ELR (cell line): ENCODE results near the gene NOSTRIN.
"Not testable (repeated sequence)": the region's sequence is repeated elsewhere in the genome, so short reads cannot be mapped to it uniquely, and the experiment has no call there.

Experiments used
- DNase-seq: peaks from one replicate; pipeline ENCODE4 v3.0.0-alpha.2; 2015; ENCODE audit warnings: low read depth

The NOSTRIN gene

DNA sequence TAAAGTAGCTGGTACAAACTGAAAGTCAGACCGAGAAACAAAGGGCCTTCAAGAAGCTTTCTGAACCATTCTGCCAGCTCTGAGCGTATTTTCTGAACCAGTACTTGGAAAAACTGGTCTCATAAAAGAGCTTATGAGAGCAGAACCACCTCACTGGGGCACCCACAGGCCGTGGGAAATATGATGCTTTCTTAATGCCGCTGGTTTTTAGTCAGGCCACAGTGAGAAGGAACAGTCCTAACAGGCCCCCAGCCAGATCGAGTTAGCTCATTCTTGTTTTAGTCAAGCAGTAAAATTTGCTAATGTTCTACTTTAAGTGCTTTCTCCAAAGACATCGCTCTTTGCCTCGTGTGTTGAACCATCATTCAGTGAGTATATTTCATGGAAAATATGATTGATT lies 12.7 kb upstream of the NOSTRIN start:
- no peak for DNase-seq

DNA sequence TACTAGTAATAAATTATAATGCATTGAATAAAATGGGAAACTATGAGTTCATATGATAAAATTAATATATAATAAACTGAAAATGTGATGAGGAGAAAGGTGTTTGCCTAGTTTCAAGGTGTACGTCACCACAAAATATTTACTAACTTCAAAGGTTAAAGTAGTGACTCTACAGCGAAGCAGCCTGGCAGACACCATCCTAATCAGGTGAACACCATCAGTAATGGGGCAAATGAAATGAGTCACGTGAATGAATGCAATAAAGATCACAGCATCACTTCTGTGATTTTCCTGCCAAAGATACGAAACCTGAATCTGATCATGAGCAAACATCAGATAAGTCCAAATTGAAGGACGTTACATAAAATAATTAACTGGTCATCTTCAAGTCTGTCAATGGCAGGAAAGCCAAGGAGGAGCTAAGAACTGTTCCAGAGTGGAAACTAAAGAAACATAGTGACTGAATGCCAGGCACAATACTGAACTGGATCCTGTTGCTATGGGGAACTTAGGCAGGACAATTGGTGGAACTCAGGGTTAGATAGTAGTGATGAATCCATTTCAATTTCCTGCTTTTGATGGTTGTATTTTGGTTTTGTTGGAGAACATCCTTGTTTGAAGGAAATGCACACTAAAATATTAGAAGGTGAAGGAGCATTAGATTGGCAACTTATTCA lies 12.1 kb upstream of the NOSTRIN start:
- DNase-seq, result no peak

DNA sequence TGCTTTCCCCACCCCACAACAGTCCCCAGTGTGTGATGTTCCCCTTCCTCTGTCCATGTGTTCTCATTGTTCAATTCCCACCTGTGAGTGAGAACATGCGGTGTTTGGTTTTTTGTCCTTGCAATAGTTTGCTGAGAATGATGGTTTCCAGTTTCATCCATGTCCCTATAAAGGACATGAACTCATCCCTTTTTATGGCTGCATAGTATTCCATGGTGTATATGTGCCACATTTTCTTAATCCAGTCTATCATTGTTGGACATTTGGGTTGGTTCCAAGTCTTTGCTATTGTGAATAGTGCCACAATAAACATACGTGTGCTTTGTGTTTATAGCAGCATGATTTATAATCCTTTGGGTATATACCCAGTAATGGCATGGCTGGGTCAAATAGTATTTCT lies 11.3 kb upstream of the NOSTRIN start:
- not testable (repeated sequence) for DNase-seq

DNA sequence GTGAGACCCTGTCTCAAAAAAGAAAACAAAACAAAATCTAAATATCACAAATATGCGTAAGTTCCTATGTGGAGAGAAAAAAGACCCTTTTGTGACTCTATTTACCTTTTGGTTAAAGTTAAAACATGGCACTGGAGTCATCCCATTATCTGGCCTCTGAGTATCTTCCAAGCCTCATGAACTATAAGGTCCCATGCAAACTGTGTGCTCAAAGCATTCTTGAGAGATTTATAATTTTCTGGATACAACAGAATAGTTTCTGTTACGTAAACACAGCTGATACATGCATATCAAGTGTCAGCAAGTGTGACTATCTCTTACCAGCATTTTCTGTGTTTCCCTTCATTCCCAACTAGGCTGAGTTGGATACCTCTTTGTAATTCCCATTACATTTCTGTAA lies 8.8 kb upstream of the NOSTRIN start:
- DNase-seq, result no peak

DNA sequence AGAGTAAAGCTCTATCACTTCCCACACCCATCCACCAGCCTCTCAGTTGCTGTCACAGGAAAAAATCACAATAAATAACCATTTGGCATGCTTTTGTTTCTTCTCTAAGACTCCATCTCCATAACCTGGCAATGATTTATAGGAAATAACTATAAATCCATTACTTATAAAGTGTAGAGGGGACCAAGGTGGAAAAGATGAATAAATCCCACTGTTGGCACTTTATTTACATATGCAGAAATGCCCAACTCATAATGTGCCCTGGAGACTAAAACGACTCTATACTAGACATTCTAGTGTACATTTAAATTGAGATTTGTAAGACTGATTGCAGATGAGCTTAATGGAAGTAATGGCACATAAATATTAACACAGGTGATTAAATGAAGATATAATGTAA lies 7.5 kb upstream of the NOSTRIN start:
- no peak for DNase-seq

DNA sequence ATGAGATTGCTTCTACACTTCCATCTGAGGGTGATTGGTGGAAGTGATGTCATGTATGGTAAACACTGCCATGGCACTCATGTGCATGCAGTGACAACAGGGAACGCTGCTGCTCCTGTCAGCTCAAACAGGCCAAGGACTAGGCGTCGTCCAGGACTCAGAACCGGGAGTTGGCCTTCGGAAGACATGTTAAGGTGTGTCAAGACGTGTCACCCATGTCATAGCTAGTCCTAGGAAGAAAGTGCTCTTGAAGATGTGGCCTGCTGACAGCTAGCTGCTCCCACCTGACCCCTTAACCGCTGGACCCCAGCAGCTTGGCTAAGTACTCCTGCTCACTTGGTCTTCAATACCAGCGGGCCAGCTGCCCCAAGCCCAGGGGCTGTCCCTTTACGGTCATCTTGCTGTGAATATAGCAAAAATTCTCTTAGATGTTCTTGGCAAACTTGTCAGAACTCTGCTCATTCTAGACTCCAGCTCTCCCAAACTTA lies 6.3 kb upstream of the NOSTRIN start:
- DNase-seq, result no peak

DNA sequence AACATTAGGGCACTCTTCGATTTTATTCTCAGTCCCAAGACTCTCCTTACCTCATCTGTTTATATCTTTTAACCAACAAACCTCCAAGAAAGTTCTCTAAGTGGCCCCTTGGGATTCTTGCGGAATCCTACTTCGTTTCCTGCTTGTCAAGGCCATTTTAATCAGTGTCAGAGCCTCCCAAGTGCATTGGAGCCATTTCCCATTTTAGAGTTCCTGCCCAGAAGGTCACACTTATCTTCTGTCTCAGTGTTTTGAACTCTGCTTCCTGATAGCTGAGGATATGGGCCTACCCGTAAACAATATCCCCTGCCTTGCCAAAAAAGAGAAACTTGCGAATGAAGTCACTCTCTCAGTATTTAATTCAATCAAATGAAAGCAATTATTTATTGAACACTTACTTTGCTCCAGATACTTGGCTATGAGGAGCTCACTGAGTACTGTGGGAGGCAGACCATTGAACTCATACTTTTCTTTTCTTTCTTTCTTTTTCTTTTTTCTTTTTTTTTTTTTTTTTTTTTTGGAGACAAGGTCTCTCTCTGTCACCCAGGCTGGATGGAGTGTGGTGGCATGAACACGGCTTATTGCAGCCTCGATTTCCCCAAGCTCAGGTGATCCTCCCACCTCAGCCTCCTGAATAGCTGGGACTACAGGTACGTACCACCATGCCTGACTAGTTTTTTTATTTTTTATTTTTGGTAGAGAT lies 5.7 kb upstream of the NOSTRIN start:
- DNase-seq, result no peak

DNA sequence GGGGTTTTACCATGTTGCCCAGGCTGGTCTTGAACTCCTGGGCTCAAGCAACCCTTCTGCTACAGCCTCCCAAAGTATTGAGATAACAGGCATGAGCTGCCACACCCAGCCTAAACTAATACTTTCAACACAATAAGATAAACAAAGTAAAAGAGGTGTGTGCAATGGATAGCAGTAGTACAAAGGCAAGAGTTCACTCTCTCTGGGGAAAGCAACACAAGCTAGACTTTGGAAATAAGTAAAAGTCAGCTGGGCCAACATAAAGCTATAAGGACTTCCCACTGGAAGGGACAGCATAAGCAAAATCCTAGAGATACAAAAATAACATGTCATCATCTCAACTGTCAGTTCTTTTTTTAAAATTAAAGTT lies 5.2 kb upstream of the NOSTRIN start:
- no peak for DNase-seq

DNA sequence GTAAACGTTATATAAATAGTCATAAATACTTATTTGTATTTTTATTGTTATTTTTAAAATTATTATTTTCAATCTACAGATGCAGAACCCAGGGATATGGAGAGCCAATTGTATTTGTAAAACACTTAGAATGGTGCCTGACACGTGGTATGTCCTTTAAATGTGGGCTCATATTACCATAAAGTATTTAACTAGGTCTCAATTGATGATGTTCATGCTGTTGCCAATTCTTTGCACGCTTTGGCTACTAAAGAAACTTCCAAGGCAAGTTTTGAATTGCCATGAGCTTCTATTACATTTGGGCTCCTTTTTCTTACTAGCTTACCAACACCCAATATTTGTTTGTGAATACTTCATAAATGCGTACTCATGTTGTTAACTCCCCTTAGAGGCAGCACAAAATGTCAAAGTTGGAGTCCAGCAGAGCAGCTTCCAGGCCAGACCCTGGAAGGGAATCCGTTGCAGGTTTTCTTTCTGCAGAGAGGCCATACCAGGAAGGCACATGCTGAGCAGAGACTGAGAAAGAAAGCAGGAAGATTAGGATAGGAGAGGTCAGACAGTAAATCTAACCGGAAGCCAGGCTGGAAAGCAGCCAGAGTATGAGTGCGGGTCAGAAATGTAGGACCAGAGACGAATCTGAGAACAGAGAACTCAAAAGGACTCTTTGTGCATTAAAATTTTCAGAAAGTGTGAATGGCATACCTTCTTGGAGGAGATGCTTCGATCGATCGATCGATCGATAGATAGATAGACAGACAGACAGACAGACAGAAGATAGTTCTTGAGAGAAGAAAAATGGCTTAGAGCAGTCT lies 4.2 kb upstream of the NOSTRIN start:
- DNase-seq, result no peak

DNA sequence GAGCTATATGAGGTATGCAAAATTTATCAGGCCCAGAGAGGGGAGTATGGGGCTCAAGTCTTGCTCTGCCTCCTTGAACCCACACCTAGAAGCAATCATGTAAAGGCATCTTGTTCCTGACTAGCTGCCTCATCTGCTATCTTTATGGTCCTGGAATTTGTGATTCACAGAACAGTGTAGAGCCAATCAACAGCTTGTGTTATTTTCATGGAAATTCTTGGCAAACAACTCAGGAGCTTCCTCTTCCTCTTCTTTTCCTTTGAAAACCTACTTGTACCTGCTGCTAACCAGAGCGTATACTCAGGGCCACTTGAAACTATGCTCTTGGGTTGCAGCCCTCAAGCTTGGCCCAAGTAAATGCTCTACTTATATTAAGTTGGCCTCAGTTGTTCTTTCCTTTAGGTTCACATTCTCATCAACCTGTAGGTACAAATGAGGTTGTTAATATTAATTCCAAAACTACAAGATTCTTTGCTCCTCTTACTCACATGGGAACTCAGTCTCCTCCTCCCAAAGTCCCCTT lies 3.5 kb upstream of the NOSTRIN start:
- no peak for DNase-seq

DNA sequence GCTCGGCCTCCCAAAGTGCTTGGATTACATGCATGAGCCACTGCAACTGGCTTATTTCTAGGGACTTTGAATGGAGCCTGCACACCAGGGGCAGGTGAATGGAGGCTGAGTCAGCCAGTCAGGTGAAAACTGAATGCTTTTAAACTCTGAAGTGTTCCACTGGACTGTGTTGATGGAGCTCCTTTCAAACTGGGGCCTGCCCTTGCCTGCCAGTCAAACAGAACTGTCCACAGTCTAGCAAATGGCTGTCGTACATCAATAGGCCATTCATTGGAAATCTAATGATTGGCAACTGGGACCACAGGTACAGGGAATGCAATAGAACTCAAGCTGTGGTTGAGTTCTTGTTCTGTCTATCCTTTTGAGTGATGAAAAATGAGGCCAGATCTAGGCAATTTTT lies 966 bp upstream of the NOSTRIN start:
- no peak for DNase-seq

DNA sequence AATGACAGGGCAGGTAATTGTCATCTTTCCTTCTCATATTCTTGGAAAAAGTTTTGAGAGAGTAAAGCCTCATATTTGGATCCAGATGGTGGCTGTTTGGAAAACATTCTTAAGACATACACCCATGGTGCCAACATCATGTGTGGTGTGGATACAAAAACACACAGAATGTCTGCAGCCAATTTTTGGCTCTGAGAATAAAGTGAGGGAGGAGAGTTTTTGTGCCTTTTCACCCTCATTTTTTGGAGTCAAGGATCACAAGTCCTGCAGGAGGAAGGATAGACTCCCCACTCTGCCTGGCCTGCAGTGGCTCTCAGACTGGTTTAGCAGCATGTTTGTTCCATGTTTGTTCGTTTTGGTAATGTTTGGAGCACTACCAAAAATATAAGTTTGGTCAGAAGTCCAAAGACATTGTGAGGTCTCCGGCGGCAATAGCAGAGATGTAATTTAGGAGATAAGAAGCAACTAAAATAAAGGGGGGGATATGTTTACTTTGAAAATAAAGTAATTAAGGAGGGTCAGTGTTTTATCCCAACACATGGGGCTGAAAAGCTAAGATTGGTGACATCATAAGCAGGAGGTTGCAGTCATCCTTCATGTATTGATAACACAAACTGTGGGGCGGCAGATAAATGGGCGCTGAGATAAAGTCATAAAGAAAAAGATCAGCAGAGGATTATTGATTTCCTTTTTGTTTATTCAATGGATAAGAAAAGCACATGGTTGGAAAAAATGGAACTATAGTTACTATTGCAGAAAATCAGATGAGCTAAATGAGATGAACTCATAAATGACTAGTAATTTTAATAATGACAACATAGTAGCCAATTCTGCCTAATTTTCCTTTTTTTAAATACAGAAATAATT lies 655 bp downstream of the NOSTRIN start:
- DNase-seq, result no peak

DNA sequence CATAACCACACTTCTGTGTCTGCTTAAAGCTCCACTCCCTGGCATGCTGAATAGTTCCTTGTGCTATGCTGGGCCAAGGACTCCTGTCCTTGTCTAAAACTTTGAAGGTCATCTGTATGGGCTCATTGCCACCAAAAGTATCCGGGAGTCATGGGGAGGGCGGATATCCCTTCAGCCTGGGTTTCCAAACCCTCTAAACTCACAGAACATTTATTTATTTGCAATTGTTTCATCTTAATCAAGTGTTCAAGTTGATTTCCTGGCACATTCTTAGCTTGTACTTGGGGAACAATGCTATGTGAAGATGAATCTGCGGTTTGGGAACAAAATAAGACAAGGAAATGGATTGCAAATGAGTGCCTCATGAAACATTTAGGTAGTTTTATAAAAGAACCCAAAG lies 1.8 kb downstream of the NOSTRIN start:
- DNase-seq, result no peak

DNA sequence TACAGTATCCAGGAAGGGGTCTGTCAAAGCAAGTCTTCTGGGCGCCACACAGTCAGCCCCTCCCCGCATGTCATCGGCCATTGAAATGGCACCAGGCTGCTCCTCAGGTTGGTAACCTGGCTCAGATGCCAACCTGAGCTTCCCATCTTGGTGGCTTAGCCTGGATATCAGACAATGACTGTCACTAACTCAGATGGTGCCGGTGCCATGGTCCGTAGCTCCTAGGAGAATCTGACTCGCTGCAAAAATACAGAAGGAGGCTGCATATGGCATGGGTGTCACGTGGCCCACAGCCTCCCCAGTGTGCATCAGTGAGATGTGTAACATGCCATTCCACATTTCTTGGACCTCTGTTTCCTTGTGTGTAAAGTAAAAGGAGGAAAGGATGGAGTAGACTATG lies 3.2 kb downstream of the NOSTRIN start:
- no peak for DNase-seq

DNA sequence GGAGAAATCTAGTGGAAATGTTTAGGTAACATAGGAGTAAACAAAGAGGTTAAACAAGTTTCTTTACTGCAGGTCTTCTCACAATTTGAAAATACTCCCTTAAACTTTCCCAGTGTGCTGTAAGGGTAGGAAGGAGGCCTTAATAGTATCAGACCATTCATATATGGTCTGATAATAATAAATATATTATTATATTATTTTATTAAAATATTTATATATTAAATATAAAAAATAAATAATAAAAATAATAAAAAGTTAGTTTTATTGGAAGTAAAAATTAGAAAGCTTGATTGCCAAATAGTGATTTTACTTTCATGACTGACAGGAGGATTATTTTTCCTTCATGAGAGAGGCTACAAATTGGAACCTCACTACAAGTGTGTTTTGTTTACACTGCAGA lies 7.1 kb downstream of the NOSTRIN start:
- DNase-seq, result no peak

DNA sequence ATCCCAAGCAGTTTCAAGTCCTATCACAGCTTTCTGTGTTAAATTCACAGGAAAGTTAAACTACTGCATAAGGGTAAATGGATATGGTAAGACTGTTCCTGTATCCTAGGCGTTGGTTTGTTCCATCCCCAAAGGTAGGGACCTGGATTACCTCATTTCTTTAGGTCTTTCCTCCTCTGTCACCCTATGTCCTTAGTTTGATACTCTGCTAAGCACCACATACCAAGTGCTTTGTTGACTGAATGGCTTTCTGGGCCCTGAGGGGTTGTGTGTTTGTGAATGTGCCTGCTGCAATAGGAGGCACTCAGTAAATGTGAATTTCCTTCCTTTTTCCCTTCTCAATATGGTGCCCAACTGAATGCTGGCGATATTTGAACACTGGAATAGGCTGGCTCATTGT lies 7.8 kb downstream of the NOSTRIN start:
- no peak for DNase-seq

DNA sequence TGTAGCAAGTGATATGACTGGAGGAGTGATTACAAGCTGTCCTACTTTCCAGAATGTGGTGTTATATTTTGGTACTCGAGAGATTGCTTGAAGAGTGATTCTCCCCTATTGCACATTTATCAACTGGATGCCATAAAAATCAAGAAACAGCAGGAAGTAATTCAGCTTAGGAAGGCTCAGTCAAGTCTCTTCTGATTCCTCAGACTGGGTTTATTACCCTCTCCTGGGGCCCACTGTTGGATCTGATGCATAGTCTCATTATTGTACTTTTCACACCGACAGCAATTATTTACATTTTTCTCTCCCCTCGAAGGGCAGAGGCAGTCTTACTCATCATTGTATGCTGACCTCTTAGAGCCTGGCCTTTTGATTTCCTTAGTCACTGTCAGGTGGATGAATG lies 9.3 kb downstream of the NOSTRIN start:
- peak; percentile 24 for DNase-seq

DNA sequence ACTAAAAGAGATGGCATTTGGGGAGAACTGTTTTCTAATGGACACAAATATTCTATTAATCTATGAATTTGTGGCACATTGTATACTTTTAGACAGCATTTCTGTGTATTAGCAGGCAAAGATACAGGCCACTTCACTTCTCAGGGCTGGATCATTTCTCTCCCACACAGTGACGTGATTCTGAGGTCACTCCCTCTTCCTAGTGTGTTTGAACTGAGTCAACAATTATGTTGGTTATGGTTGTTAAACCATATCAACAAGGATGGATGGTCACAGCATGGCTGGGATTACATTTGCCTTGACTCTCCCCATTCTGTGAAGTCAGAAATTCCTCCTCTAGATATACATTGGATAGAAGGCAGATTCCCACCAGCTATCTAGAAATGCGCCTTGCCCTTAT lies 11.6 kb downstream of the NOSTRIN start:
- peak; percentile 81 for DNase-seq

DNA sequence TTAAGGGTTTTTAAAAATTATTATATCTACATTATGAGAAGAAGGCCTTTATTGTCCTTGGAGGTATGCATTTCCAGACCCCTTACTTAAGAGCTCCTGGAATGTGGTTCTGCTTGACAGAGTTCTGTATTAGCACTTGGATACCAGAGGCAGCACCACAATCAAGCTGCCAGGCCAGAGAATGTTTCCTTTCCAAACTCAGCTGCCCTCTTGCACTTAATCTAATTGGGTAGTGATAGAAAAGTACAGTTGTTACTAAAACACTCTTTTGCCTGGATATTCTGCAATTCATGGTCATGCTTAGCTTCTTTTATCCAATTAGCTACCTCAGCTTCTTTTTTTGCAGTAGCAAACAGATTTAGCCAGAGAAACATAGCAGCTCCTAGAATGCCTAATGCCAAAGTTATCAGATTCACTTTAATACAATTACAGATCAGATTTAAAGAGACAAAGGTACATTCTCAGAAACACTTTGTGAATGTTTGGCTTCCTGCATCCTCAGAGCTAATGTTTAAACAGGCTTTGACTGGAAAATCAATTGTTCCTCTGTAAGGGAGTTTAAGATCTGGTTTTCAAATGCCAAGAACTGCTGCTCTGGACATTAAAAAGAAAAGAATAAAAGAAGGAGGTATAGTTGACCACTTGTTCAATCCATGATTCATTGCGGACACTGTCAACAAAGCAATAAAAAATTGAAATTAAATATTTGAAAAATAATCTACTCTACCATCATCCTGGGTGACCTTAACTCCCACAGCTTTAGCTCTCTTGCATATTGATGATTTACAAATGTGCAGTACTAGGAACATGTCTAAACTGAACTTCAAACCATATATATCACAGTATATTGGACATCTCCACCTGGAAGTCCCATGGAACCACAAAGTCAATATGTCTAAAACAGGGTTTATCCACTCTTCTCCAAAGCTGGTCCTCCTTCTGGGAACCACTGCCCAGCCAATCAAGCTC lies 12.8 kb downstream of the NOSTRIN start:
- no peak for DNase-seq

DNA sequence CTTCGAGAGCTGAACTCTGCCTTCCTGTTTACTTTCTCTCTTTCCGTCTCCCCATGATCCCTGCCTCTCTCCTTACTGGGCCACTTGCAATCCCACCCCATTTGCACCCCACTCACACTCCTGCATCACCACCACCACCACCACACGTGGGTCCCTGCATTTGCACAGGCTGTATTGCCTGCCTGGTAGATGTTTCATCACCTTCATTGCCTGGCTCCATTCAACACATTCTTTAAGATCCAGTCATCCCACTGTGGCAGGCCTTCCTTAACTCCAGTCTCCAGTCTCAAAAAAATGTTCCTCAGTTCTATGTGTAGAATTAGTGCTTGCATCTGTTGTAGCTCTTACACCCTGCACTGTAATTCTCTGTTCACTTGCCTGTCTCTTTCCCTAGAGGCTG lies 13.9 kb downstream of the NOSTRIN start:
- peak; percentile 87 for DNase-seq
